ENCODE measurements around the gene TAS1R3.

TAS1R3 gene

DNA sequence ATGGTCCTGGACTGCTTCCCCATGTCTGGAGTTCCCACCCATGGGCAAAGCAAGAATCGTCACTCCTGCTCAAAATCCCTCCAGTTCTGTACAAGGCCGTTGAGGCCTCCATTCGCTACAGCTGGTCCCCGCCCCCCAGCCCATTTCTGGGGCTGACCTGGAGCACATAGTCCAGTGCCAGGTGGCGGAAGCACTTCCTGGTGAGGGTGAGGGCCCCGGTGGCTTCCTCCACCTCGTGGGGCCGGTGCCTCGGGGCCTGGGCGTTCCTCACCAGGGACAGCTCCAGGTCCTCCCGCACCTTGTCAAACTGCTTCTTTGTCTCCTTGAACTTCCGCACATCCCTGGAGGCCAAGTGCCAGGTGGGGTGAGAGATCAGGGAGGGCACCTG is 30.7 kb upstream of the TAS1R3 start:
- H3K4me3 ChIP-seq (ENCODE audit: low read depth, low read length), result no peak overlapping the region
- no peak for DNase-seq (ENCODE audit: low read depth, low spot score)
- in situ Hi-C loops (cut with HindIII; ENCODE audit: low sequenced_read_pairs), result no loop called here
- TF ChIP-seq, protein P1, sequence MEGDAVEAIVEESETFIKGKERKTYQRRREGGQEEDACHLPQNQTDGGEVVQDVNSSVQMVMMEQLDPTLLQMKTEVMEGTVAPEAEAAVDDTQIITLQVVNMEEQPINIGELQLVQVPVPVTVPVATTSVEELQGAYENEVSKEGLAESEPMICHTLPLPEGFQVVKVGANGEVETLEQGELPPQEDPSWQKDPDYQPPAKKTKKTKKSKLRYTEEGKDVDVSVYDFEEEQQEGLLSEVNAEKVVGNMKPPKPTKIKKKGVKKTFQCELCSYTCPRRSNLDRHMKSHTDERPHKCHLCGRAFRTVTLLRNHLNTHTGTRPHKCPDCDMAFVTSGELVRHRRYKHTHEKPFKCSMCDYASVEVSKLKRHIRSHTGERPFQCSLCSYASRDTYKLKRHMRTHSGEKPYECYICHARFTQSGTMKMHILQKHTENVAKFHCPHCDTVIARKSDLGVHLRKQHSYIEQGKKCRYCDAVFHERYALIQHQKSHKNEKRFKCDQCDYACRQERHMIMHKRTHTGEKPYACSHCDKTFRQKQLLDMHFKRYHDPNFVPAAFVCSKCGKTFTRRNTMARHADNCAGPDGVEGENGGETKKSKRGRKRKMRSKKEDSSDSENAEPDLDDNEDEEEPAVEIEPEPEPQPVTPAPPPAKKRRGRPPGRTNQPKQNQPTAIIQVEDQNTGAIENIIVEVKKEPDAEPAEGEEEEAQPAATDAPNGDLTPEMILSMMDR (IDR thresholded peaks at IDR 0.05; ENCODE audit: low read depth, low read length), result no peak

DNA sequence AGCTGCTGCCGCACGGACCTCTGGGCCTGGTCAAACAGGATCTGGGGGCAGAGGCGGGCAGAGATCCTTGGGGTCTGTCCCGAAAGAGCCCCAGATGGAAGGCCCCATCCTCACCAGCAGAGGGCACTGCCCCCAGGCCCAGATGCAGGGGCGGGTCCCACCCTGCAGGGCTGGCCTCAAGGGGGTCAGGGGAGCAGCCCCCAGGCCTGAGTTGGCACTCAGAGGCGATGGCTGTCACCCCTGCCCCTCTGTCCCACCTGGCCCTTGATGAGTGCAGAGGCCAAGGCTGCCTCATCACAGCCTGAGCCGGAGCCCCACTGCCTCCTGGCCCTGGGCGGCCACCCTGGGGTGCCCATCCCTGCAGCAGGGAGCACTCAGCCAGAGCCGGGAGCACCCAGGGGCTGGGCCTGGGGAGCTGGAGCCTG is 29.1 kb upstream of the TAS1R3 start:
- no peak for DNase-seq (ENCODE audit: low read depth, low spot score)
- TF ChIP-seq, protein P1 (IDR thresholded peaks at IDR 0.05; ENCODE audit: low read depth, low read length), result peak; percentile 60
- H3K4me3 ChIP-seq (ENCODE audit: low read depth, low read length), result no peak overlapping the region
- in situ Hi-C loops (cut with HindIII; ENCODE audit: low sequenced_read_pairs), result no loop called here

DNA sequence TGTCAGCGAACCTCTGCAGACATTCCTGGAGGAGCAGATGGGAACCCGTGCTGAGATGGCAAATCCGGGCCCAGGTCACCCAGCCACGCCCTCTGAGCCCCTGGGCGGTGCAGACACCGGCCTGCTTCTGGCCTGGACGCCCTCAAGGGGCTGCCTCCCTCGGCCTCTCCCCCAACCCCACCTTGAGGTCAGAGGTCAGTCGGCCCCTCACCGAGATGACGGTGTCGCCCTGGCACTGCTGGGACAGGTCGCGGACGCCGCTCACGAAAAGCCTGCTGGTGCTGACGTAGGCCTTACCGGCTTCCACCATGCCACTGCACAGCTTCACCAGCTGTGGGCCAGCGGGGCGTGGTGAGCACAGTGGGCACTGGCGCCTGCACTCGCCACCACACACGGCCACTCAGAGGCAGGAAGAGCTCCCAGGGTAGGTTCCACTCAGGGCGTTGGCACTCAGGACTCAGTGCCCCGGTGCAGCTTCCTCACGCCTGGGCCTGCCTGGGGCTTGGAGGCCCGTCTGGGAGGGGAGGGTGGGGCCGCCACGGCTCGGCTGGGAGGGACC is 28.1 kb upstream of the TAS1R3 start:
- no peak overlapping the region for H3K4me3 ChIP-seq (ENCODE audit: low read depth, low read length)
- no peak for DNase-seq (ENCODE audit: low read depth, low spot score)
- TF ChIP-seq, protein P1 (IDR thresholded peaks at IDR 0.05; ENCODE audit: low read depth, low read length), result no peak
- in situ Hi-C loops (cut with HindIII; ENCODE audit: low sequenced_read_pairs), result no loop called here

DNA sequence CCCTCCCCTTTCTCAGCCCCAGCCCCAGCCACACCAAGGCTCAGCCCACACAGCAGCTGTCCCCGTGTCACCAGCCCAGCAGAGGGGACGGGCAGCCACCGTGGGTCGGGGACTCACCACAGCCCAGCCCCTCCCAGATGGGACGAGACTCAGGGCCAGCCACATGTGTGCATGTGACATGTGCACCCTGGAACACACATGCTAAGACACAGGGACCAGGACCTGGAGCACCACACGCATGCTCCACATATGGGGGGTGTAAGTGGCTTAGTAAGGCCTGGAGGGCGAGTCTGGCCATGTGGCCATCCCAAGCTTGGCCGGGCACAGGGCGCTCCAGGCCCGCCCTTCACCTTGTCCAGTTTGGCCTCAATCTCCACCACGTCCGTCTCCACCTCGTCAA is 27.3 kb upstream of the TAS1R3 start:
- TF ChIP-seq, protein P1 (IDR thresholded peaks at IDR 0.05; ENCODE audit: low read depth, low read length), result no peak
- no peak for DNase-seq (ENCODE audit: low read depth, low spot score)
- H3K4me3 ChIP-seq (ENCODE audit: low read depth, low read length), result no peak overlapping the region
- in situ Hi-C loops (cut with HindIII; ENCODE audit: low sequenced_read_pairs), result no loop called here

DNA sequence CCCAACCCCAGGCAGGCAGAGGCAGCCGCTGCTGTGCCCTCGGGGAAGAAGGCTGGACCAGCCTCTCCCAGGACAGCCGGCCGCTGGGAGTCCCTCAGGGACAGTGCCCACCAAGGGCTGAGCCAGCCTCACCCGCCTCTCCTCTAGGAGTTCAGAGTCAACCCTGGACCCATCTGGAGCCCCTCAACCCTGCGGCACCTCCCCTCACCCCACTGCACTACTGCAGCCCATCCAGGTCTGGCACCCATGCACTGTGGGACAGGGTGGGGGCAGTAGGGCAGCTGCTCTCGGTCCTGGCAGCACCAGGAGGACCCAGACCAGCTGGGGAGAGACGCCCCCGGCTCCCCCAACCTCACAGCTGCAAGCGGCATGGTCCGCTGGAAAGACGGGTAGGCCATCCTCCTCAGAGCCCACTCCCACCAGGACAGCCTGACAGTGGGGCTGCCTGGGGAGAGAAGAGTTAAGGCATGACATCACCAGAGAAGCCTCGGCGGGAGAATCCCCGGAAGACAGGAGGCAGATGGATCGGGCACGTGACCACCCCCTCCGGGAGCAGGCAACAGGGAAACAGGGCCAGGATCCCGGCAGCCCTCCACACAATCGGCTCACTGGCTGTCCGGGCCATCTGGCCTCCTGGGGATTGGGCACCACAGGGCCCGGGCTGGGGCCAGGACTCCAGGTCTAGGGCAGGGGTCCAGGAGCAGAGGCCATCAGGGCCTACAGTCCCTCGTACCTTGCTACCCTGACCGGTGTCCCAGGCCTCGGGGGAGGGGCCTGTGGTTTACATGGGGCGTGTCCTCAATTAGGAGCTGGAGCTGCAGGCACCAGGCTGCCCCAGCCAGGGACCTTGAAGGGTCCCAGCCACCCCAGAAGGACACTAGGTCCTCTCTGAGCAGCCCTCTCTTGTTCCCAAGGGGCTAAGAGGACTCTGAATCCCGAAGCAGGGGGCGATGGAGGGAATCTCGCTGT is 26.5 kb upstream of the TAS1R3 start:
- H3K4me3 ChIP-seq (ENCODE audit: low read depth, low read length), result peak overlapping the region; percentile 13
- TF ChIP-seq, protein P1 (IDR thresholded peaks at IDR 0.05; ENCODE audit: low read depth, low read length), result no peak
- peak; percentile 67 for DNase-seq (ENCODE audit: low read depth, low spot score)

DNA sequence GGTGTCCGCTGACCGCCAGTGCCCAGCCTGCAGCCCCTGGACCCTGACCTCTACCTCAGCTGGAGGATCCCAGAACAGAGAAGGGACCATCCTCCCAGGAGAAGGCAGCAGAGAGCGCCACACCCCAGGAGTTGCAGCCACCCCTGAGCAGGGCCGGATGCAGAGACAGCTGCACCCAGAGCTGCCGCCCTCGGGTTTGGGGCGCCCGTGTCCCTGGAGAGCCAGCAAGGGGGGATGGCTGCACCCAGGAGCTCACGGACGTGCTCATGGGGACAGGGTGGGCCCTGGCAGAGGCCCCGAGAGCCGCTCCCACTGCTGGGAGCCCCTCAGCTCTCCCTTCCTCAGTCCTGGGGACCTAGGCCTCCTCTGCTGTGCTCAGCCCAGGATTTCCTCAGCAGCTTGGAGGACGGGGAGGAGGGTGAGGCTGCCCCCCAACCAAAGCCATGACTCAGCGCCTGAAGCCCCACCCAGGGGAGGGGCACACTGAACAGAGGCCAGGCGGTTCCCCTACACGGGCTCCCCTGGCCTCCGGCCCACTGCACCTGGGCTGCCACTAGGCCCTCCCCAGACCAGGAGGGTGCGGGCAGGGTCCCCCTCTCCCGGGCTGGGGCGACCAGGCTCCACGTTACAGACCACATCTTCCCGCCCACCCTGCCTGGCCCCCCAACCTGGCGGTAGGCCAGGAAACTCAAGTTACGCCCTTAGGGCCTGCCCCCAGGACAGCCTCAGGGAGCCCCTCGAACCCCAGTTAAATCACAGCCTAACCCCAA is 25.6 kb upstream of the TAS1R3 start:
- H3K4me3 ChIP-seq (ENCODE audit: low read depth, low read length), result peak overlapping the region; percentile 13
- TF ChIP-seq, protein P1 (IDR thresholded peaks at IDR 0.05; ENCODE audit: low read depth, low read length), result peak; percentile 7
- in situ Hi-C loops (cut with HindIII; ENCODE audit: low sequenced_read_pairs), result no loop called here
- peak; percentile 71 for DNase-seq (ENCODE audit: low read depth, low spot score)

More for the DNA sequence above, 26.5 kb upstream of the TAS1R3 start:
- in situ Hi-C loops (cut with HindIII; ENCODE audit: low sequenced_read_pairs), result no loop called here

Measured in astrocyte of the spinal cord (primary cell).